ENCODE results near the gene CFAP69. TPM values are rescaled to one million over a fixed set of nuclear protein-coding genes. Genes with fewer than 3 reads are reported as not detected.
A peak's percentile ranks its signal among the peaks of the same experiment; 100 is the strongest.

The CFAP69 gene
- total RNA-seq, 1 donor from 2014 or later, result 2.0 TPM

DNA sequence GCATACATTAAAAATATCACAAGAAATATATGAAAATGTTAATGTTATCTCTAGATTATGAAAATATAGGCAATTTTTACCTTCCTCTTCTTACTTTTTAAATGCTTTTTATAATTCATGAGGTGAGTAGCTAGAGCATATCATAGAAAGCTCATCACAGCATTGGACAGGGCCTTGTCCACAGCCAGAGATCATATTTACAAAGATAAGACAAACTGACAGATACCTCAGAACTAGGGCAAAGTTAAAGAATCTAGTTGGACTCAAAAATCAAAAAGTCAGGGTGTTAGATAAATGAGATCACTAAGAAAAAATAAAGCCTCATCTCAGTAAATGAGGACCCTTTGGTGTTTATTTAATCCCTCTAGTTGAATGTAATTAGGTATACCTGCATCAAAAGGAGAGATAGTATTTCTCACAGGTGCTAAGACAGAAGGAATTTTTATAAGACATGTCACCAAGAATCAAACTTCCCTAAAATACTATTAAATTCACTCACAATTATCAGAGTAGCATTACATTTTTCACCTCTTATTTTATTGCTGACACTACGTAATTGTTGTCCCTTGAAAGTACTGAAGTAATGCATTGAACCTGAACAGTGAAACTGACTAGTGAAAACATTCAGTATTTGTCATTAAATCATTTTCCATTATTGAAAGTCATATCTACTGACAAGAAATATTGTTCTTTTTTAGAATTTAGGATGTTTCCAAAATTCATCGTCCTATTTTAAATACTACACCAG, 25.6 kb downstream of the CFAP69 start:
- H3K9me3 Mint-ChIP-seq (ENCODE audit: unreplicated experiment), result no peaks in the 10 kb centered on the region
- no peak overlapping the region for H3K27ac ChIP-seq (ENCODE audit: low read depth, low read length)
- H3K27me3 Mint-ChIP-seq (ENCODE audit: low read depth, unreplicated experiment), result no peaks in the 10 kb centered on the region
- H3K4me3 Mint-ChIP-seq (ENCODE audit: unreplicated experiment), result no peak overlapping the region
- DNase-seq (ENCODE audit: low read depth), result no peak
- no peaks in the 10 kb centered on the region for H3K36me3 ChIP-seq (ENCODE audit: insufficient read depth, low read length)
- H3K27me3 ChIP-seq (ENCODE audit: insufficient read depth, low read length), result no peaks in the 10 kb centered on the region
- H3K27ac Mint-ChIP-seq (ENCODE audit: unreplicated experiment), result no peak overlapping the region
- H2AFZ ChIP-seq (ENCODE audit: low read depth, low read length), result no peak overlapping the region
- H3K79me2 ChIP-seq (ENCODE audit: insufficient read depth, low read length), result no peaks in the 10 kb centered on the region
- no peak overlapping the region for H3K4me2 ChIP-seq (ENCODE audit: low read length)
- TF ChIP-seq EZH2 (IDR thresholded peaks at IDR 0.05; ENCODE audit: insufficient read depth, low read length), result no peak
- TF ChIP-seq, protein P1, sequence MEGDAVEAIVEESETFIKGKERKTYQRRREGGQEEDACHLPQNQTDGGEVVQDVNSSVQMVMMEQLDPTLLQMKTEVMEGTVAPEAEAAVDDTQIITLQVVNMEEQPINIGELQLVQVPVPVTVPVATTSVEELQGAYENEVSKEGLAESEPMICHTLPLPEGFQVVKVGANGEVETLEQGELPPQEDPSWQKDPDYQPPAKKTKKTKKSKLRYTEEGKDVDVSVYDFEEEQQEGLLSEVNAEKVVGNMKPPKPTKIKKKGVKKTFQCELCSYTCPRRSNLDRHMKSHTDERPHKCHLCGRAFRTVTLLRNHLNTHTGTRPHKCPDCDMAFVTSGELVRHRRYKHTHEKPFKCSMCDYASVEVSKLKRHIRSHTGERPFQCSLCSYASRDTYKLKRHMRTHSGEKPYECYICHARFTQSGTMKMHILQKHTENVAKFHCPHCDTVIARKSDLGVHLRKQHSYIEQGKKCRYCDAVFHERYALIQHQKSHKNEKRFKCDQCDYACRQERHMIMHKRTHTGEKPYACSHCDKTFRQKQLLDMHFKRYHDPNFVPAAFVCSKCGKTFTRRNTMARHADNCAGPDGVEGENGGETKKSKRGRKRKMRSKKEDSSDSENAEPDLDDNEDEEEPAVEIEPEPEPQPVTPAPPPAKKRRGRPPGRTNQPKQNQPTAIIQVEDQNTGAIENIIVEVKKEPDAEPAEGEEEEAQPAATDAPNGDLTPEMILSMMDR (IDR thresholded peaks at IDR 0.05; ENCODE audit: insufficient read depth, low read depth, low read length), result no peak
- peaks cover 6% of the 10 kb centered on the region for H3K4me1 ChIP-seq (ENCODE audit: insufficient read depth, low read length)
- H3K36me3 Mint-ChIP-seq (ENCODE audit: low read depth, unreplicated experiment), result no peaks in the 10 kb centered on the region
- H3K9me3 ChIP-seq (ENCODE audit: insufficient read depth, low read depth, low read length), result no peaks in the 10 kb centered on the region
- peaks cover 9% of the 10 kb centered on the region for H3K4me1 Mint-ChIP-seq (ENCODE audit: low read depth, unreplicated experiment)
- no peaks in the 10 kb centered on the region for H4K20me1 ChIP-seq (ENCODE audit: insufficient read depth, low read length)
- H3K4me3 ChIP-seq (ENCODE audit: insufficient read depth, low read depth, low read length), result no peak overlapping the region
- FAIRE-seq, result no peak
- no peak overlapping the region for H3K9ac ChIP-seq (ENCODE audit: low read length)

DNA sequence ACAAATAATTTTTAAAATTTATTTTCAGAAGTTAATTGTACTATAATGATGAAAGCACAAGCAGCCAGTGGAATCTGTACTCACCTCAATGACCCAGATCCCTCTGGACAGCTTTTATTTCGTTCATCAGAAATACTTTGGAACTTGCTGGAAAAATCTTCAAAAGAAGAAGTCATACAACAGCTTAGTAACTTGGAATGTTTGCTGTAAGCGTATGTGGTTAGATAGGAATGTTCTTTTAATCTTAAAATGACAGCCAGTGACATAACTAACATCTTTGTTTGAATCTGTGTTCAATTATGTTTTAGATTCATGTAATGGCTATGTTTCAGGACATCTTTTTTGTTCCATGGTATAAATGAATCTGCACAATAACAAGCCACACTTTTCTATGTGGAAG, 26.8 kb downstream of the CFAP69 start:
- no peak overlapping the region for H2AFZ ChIP-seq (ENCODE audit: low read depth, low read length)
- no peaks in the 10 kb centered on the region for H3K27me3 ChIP-seq (ENCODE audit: insufficient read depth, low read length)

More for the DNA sequence above, 26.8 kb downstream of the CFAP69 start:
- H4K20me1 ChIP-seq (ENCODE audit: insufficient read depth, low read length), result no peaks in the 10 kb centered on the region
- H3K36me3 ChIP-seq (ENCODE audit: insufficient read depth, low read length), result no peaks in the 10 kb centered on the region
- H3K4me3 Mint-ChIP-seq (ENCODE audit: unreplicated experiment), result no peak overlapping the region
- FAIRE-seq, result peak; percentile 78
- H3K9ac ChIP-seq (ENCODE audit: low read length), result no peak overlapping the region
- H3K4me3 ChIP-seq (ENCODE audit: insufficient read depth, low read depth, low read length), result no peak overlapping the region
- no peak overlapping the region for H3K27ac Mint-ChIP-seq (ENCODE audit: unreplicated experiment)
- no peaks in the 10 kb centered on the region for H3K9me3 Mint-ChIP-seq (ENCODE audit: unreplicated experiment)
- peaks cover 6% of the 10 kb centered on the region for H3K4me1 ChIP-seq (ENCODE audit: insufficient read depth, low read length)
- no peaks in the 10 kb centered on the region for H3K79me2 ChIP-seq (ENCODE audit: insufficient read depth, low read length)
- no peak overlapping the region for H3K27ac ChIP-seq (ENCODE audit: low read depth, low read length)
- no peaks in the 10 kb centered on the region for H3K36me3 Mint-ChIP-seq (ENCODE audit: low read depth, unreplicated experiment)
- TF ChIP-seq, protein P1 (IDR thresholded peaks at IDR 0.05; ENCODE audit: insufficient read depth, low read depth, low read length), result no peak
- TF ChIP-seq EZH2 (IDR thresholded peaks at IDR 0.05; ENCODE audit: insufficient read depth, low read length), result no peak
- peaks cover 9% of the 10 kb centered on the region for H3K4me1 Mint-ChIP-seq (ENCODE audit: low read depth, unreplicated experiment)
- H3K4me2 ChIP-seq (ENCODE audit: low read length), result peak overlapping the region; percentile 0
- H3K9me3 ChIP-seq (ENCODE audit: insufficient read depth, low read depth, low read length), result no peaks in the 10 kb centered on the region
- no peaks in the 10 kb centered on the region for H3K27me3 Mint-ChIP-seq (ENCODE audit: low read depth, unreplicated experiment)
- DNase-seq (ENCODE audit: low read depth), result peak; percentile 79

All from astrocyte (in vitro differentiated cells and primary cell).